H9 (cell line): ENCODE measurements around the gene HSP90B1. TPM values are rescaled to one million over a fixed set of nuclear protein-coding genes. Genes with fewer than 3 reads are reported as not detected.

ENCODE experiments used
- DNase-seq: peaks from one replicate; pipeline ENCODE4 v3.0.0-alpha.2; 2017
- H2AFZ ChIP-seq: one replicate; pipeline ENCODE4 v1.6.1; 2013; ENCODE audit warnings: mild to moderate bottlenecking, low read length, control low read depth, moderate library complexity
- H2AK5ac ChIP-seq: 2 replicates; pipeline ENCODE4 v1.6.1; 2013; ENCODE audit warnings: low read length, control low read depth, mixed read lengths; ENCODE audit not compliant: insufficient read length
- H2BK120ac ChIP-seq: one replicate; pipeline ENCODE4 v1.6.1; 2013; ENCODE audit warnings: low read depth, mild to moderate bottlenecking, low read length, control low read depth, inconsistent platforms; ENCODE audit not compliant: poor library complexity, severe bottlenecking
- H2BK12ac ChIP-seq: 2 replicates; pipeline ENCODE4 v1.6.1; 2013; ENCODE audit warnings: low read length, control low read depth, mixed read lengths, low read depth; ENCODE audit not compliant: insufficient read length
- H2BK15ac ChIP-seq: 2 replicates; pipeline ENCODE4 v1.6.1; 2013; ENCODE audit warnings: low read depth, low read length, control low read depth
- H2BK20ac ChIP-seq: one replicate; pipeline ENCODE4 v1.6.1; 2013; ENCODE audit warnings: low read depth, mild to moderate bottlenecking, low read length, control low read depth, inconsistent platforms; ENCODE audit not compliant: poor library complexity, severe bottlenecking
- H2BK5ac ChIP-seq: 2 replicates; pipeline ENCODE4 v1.6.1; 2013; ENCODE audit warnings: low read length, control low read depth, mixed read lengths; ENCODE audit not compliant: insufficient read length
- H3K14ac ChIP-seq: 2 replicates; pipeline ENCODE4 v1.6.1; 2013; ENCODE audit warnings: low read length, control low read depth; ENCODE audit not compliant: insufficient read depth
- H3K18ac ChIP-seq: 2 replicates; pipeline ENCODE4 v1.6.1; 2013; ENCODE audit warnings: low read depth, mild to moderate bottlenecking, mixed read lengths, low read length, control low read depth; ENCODE audit not compliant: insufficient read length
- H3K23ac ChIP-seq: 2 replicates; pipeline ENCODE4 v1.6.1; 2013; ENCODE audit warnings: low read length, control low read depth, mixed read lengths, low read depth; ENCODE audit not compliant: insufficient read length
- H3K23me2 ChIP-seq: 2 replicates; pipeline ENCODE4 v1.6.1; 2013; ENCODE audit warnings: low read depth, mild to moderate bottlenecking, mixed read lengths, low read length, control low read depth; ENCODE audit not compliant: insufficient read length, poor library complexity, severe bottlenecking
- H3K27ac ChIP-seq: 2 replicates; pipeline ENCODE4 v1.5.1; 2013; ENCODE audit warnings: low read length, control low read depth, mixed read lengths, low read depth; ENCODE audit not compliant: insufficient read length
- H3K27me3 ChIP-seq: 2 replicates; pipeline ENCODE4 v1.6.1; 2013; ENCODE audit warnings: low read length, control low read depth, inconsistent platforms; ENCODE audit not compliant: insufficient read depth
- H3K4ac ChIP-seq: 2 replicates; pipeline ENCODE4 v1.6.1; 2013; ENCODE audit warnings: low read depth, mild to moderate bottlenecking, control low read depth, inconsistent platforms, low read length, moderate library complexity
- H3K4me1 ChIP-seq: 2 replicates; pipeline ENCODE4 v1.6.1; 2013; ENCODE audit warnings: low read length, control low read depth, inconsistent platforms; ENCODE audit not compliant: insufficient read depth
- H3K4me2 ChIP-seq: 2 replicates; pipeline ENCODE4 v1.6.1; 2013; ENCODE audit warnings: low read length, control low read depth, mixed read lengths; ENCODE audit not compliant: insufficient read length, insufficient read depth
- H3K56ac ChIP-seq: 2 replicates; pipeline ENCODE4 v1.6.1; 2013; ENCODE audit warnings: low read depth, mild to moderate bottlenecking, mixed read lengths, low read length, control low read depth; ENCODE audit not compliant: insufficient read length
- H3K79me1 ChIP-seq: 2 replicates; pipeline ENCODE4 v1.6.1; 2013; ENCODE audit warnings: low read depth, mild to moderate bottlenecking, moderate library complexity, low read length, control low read depth, inconsistent platforms; ENCODE audit not compliant: insufficient read depth, poor library complexity, severe bottlenecking
- H3K79me2 ChIP-seq: 2 replicates; pipeline ENCODE4 v1.6.1; 2013; ENCODE audit warnings: low read length, control low read depth, inconsistent platforms; ENCODE audit not compliant: insufficient read depth
- H3K9ac ChIP-seq: 2 replicates; pipeline ENCODE4 v1.6.1; 2013; ENCODE audit warnings: low read length, control low read depth, mixed read lengths; ENCODE audit not compliant: insufficient read length; ENCODE audit errors: extremely low read depth
- H3K9me3 ChIP-seq: one replicate; pipeline ENCODE4 v1.6.1; 2013; ENCODE audit warnings: low read depth, low read length, inconsistent platforms; ENCODE audit not compliant: control insufficient read depth
- H3T11ph ChIP-seq: one replicate; pipeline ENCODE4 v1.6.1; 2013; ENCODE audit warnings: mild to moderate bottlenecking, low read length, control low read depth, inconsistent platforms
- H4K20me1 ChIP-seq: one replicate; pipeline ENCODE4 v1.6.1; 2013; ENCODE audit not compliant: control insufficient read depth, insufficient read length, insufficient read depth
- H4K5ac ChIP-seq: 2 replicates; pipeline ENCODE4 v1.6.1; 2013; ENCODE audit warnings: low read depth, mild to moderate bottlenecking, mixed read lengths, low read length, control low read depth; ENCODE audit not compliant: insufficient read length
- H4K8ac ChIP-seq: replicated peaks from 2 replicates; pipeline ENCODE4 v1.6.1; 2013; ENCODE audit warnings: low read length, control low read depth, mixed read lengths, low read depth; ENCODE audit not compliant: insufficient read length
- H4K91ac ChIP-seq: 2 replicates; pipeline ENCODE4 v1.6.1; 2013; ENCODE audit warnings: low read depth, mild to moderate bottlenecking, moderate library complexity, mixed read lengths, low read length, control low read depth; ENCODE audit not compliant: insufficient read length
- H3K27ac Mint-ChIP-seq, 3 experiments: 2 replicates in 2 of 3; 3 replicates in 1 of 3; pipeline ENCODE4 v1.8.0; 2020 to 2021; ENCODE audit warnings: mixed read lengths in 3 of 3, mild to moderate bottlenecking in 1 of 3, moderate library complexity in 1 of 3
- H3K27me3 Mint-ChIP-seq: 2 replicates; pipeline ENCODE4 v1.8.0; 2021; ENCODE audit warnings: low read depth, mild to moderate bottlenecking, moderate library complexity, mixed read lengths
- H3K36me3 Mint-ChIP-seq, 3 experiments: 2 replicates in 2 of 3; 3 replicates in 1 of 3; pipeline ENCODE4 v1.8.0; 2020 to 2021; ENCODE audit warnings: low read depth in 3 of 3, mixed read lengths in 3 of 3; ENCODE audit not compliant: insufficient read depth in 1 of 3
- H3K4me1 Mint-ChIP-seq, 2 experiments: 2 replicates each; pipeline ENCODE4 v1.8.0; 2020; ENCODE audit warnings: mixed read lengths in 2 of 2
- H3K4me3 Mint-ChIP-seq, 2 experiments: 2 replicates in 1 of 2; 3 replicates in 1 of 2; pipeline ENCODE4 v1.8.0; 2020 to 2021; ENCODE audit warnings: mild to moderate bottlenecking in 2 of 2, mixed read lengths in 2 of 2, moderate library complexity in 1 of 2
- H3K9me3 Mint-ChIP-seq, 2 experiments: 2 replicates in 1 of 2; 3 replicates in 1 of 2; pipeline ENCODE4 v1.8.0; 2020; ENCODE audit warnings: mild to moderate bottlenecking in 2 of 2, mixed read lengths in 2 of 2, moderate library complexity in 1 of 2
- CTCF ChIP-seq: fragments of 200-600 bp; sonication (generic); conservative IDR thresholded peaks from 3 replicates; pipeline ENCODE4 v1.8.0; 2021; ENCODE audit warnings: antibody characterized with exemption, mild to moderate bottlenecking
- WGBS: extraction: QIAGEN DNeasy Blood & Tissue Kit; methylation state at CpG from one replicate; pipeline ENCODE4 v1.1.7; 2013; ENCODE audit warnings: missing lambda C conversion rate, low lambda C conversion rate, mixed read lengths; ENCODE audit not compliant: insufficient read length; ENCODE audit errors: extremely low coverage; 5-methylcytosine and 5-hydroxymethylcytosine counted together
- total RNA-seq: library from RNA; stranded (reverse); gene quantifications from 2 replicates; pipeline ENCODE4 v1.2.1, GENCODE V29; 2021

The HSP90B1 gene
- total RNA-seq, 1 experiment from 2014 or later, result 737 TPM

GRCh38 chr12:103884316-103884715 is 45.9 kb upstream of the HSP90B1 start:
- H4K8ac ChIP-seq, result no peak overlapping the region
- H3K79me1 ChIP-seq, result no peaks in the 10 kb centered on the region
- H3K27me3 Mint-ChIP-seq, result no peaks in the 10 kb centered on the region; the same call in 1 of the 2 replicates

More at GRCh38 chr12:103884316-103884715, 45.9 kb upstream of the HSP90B1 start:
- no peak overlapping the region for H4K5ac ChIP-seq
- H3K56ac ChIP-seq, result no peak overlapping the region
- H3K4ac ChIP-seq, result no peak overlapping the region
- Mint-ChIP-seq H3K36me3 (no peaks in the 10 kb centered on the region), H3K27ac (no peak overlapping the region), H3K9me3 (no peaks in the 10 kb centered on the region), H3K4me1 (peaks cover 7 to 10% of the 10 kb centered on the region in 2 experiments), H3K4me3 (no peak overlapping the region)
- no peak overlapping the region for H3K27ac ChIP-seq
- H3K4me2 ChIP-seq, result no peak overlapping the region
- H3T11ph ChIP-seq, result no peak overlapping the region
- no peak overlapping the region for H3K23ac ChIP-seq
- H2AFZ ChIP-seq, result no peak overlapping the region
- no peak overlapping the region for H3K18ac ChIP-seq
- no peak overlapping the region for H2BK15ac ChIP-seq
- no peak overlapping the region for H4K91ac ChIP-seq
- H2BK12ac ChIP-seq, result no peak overlapping the region
- TF ChIP-seq CTCF, result peak; percentile 57
- H3K4me1 ChIP-seq, result no peaks in the 10 kb centered on the region
- DNase-seq, result no peak
- H3K79me2 ChIP-seq, result no peaks in the 10 kb centered on the region
- no peak overlapping the region for H2BK5ac ChIP-seq
- no peak overlapping the region for H2BK120ac ChIP-seq
- H2BK20ac ChIP-seq, result no peak overlapping the region
- H3K9me3 ChIP-seq, result no peaks in the 10 kb centered on the region
- H3K27me3 ChIP-seq, result no peaks in the 10 kb centered on the region
- no peak overlapping the region for H3K9ac ChIP-seq
- no peaks in the 10 kb centered on the region for H3K23me2 ChIP-seq
- no peak overlapping the region for H3K14ac ChIP-seq
- H2AK5ac ChIP-seq, result no peak overlapping the region
- H4K20me1 ChIP-seq, result no peaks in the 10 kb centered on the region
- WGBS, result no CpG with 5 or more reads among the region's 4 CpGs
